ENCODE data around the gene USP24.

Gene USP24

DNA sequence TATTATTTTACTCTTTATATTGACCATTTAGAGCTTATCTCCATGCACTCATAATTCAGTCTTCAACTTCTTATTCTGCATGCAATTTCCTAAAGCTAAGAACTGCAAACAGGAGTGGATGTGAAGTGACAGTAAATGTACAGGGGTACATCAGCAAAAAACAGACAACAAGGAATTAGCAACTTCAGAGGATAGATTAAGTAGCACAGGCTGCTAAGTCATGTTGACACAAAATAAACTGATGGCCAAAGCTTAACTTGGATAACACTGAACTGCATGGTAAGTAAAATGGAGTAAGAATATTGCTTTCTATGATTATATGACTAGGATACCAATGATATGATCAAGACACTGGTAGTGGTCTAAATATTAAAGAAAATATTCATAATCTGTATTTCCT lies 66.5 kb downstream of the USP24 start:
- Histone ChIP-seq H3K9me3 (ENCODE audit: control insufficient read depth, low read length) (no peaks in the 10 kb centered on the region), H3K27me3 (replicated peaks; ENCODE audit: control insufficient read depth, insufficient read depth, low read length, poor library complexity, severe bottlenecking) (no peaks in the 10 kb centered on the region), H3K4me3 (ENCODE audit: insufficient read depth, low read depth, low read length, poor library complexity, severe bottlenecking) (no peak overlapping the region), H3K4me1 (ENCODE audit: control insufficient read depth, insufficient read depth, low read length, poor library complexity, severe bottlenecking) (peaks cover 14% of the 10 kb centered on the region), H3K36me3 (ENCODE audit: control insufficient read depth, insufficient read depth, low read length) (peaks cover 44% of the 10 kb centered on the region), H3K27ac (ENCODE audit: insufficient read depth, low read length, poor library complexity, severe bottlenecking) (no peak overlapping the region)
- DNase-seq = no peak

DNA sequence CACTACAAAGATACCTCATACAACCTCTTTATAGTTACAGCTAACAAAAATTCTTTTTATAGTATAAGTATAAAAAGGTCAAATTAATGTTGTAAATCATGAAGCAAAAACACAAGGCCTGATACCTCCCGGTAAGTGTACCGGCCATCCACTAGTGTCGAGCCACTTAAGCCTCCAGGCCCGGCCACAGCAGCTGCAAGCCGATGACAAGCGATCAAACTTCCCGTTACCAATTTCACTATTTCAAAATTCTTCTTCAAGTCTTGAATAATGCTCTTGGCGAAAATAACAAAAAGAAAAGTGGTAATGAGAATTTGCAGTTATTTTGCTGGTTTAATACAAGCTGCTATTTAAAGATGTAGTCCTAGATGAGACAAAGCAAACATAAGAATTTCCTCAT lies 67.6 kb downstream of the USP24 start:
- no peaks in the 10 kb centered on the region for H3K27me3 ChIP-seq (replicated peaks; ENCODE audit: control insufficient read depth, insufficient read depth, low read length, poor library complexity, severe bottlenecking)
- no peak for DNase-seq
- H3K9me3 ChIP-seq (ENCODE audit: control insufficient read depth, low read length) = no peaks in the 10 kb centered on the region
- no peak overlapping the region for H3K27ac ChIP-seq (ENCODE audit: insufficient read depth, low read length, poor library complexity, severe bottlenecking)
- H3K4me3 ChIP-seq (ENCODE audit: insufficient read depth, low read depth, low read length, poor library complexity, severe bottlenecking) = no peak overlapping the region
- peaks cover 14% of the 10 kb centered on the region for H3K4me1 ChIP-seq (ENCODE audit: control insufficient read depth, insufficient read depth, low read length, poor library complexity, severe bottlenecking)
- peaks cover 48% of the 10 kb centered on the region for H3K36me3 ChIP-seq (ENCODE audit: control insufficient read depth, insufficient read depth, low read length)

GRCh38 chr1:55146781-55147180 lies 68.4 kb downstream of the USP24 start:
- Histone ChIP-seq H3K27ac (ENCODE audit: insufficient read depth, low read length, poor library complexity, severe bottlenecking) (no peak overlapping the region), H3K27me3 (replicated peaks; ENCODE audit: control insufficient read depth, insufficient read depth, low read length, poor library complexity, severe bottlenecking) (no peaks in the 10 kb centered on the region), H3K4me3 (ENCODE audit: insufficient read depth, low read depth, low read length, poor library complexity, severe bottlenecking) (no peak overlapping the region), H3K4me1 (ENCODE audit: control insufficient read depth, insufficient read depth, low read length, poor library complexity, severe bottlenecking) (peaks cover 7% of the 10 kb centered on the region), H3K9me3 (ENCODE audit: control insufficient read depth, low read length) (no peaks in the 10 kb centered on the region), H3K36me3 (ENCODE audit: control insufficient read depth, insufficient read depth, low read length) (peaks cover 54% of the 10 kb centered on the region)
- DNase-seq = no peak

- Histone ChIP-seq H3K27ac (ENCODE audit: insufficient read depth, low read length, poor library complexity, severe bottlenecking) (no peak overlapping the region), H3K36me3 (ENCODE audit: control insufficient read depth, insufficient read depth, low read length) (peaks cover 66% of the 10 kb centered on the region), H3K9me3 (ENCODE audit: control insufficient read depth, low read length) (no peaks in the 10 kb centered on the region), H3K27me3 (replicated peaks; ENCODE audit: control insufficient read depth, insufficient read depth, low read length, poor library complexity, severe bottlenecking) (no peaks in the 10 kb centered on the region), H3K4me3 (ENCODE audit: insufficient read depth, low read depth, low read length, poor library complexity, severe bottlenecking) (no peak overlapping the region), H3K4me1 (ENCODE audit: control insufficient read depth, insufficient read depth, low read length, poor library complexity, severe bottlenecking) (no peaks in the 10 kb centered on the region)
- DNase-seq = no peak
Measured at GRCh38 chr1:55144886-55145285, 70.3 kb downstream of the USP24 start.

DNA sequence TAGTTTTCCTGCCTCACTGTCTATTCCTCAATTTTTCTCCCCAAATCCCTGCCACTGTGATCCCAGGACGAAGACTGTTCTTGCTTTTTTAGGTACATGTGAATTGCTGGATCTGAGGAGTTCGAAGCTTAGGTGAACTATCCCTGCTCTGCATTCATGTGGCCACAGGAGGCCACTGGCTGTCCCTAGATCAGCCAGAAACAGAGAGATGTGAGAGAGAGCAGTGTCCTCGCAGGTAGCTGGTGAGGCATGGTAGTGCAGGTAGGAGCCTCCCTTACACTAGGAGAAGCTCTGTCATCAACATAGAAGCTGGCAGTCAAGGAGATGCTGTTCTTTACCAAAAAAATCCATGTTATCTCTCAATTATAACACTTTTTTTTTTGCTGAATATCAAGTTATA lies 71.5 kb downstream of the USP24 start:
- no peak for DNase-seq
- H3K36me3 ChIP-seq (ENCODE audit: control insufficient read depth, insufficient read depth, low read length) = peaks cover 72% of the 10 kb centered on the region

GRCh38 chr1:55141295-55141893 lies 73.8 kb downstream of the USP24 start:
- no peaks in the 10 kb centered on the region for H3K4me1 ChIP-seq (ENCODE audit: control insufficient read depth, insufficient read depth, low read length, poor library complexity, severe bottlenecking)
- no peak overlapping the region for H3K4me3 ChIP-seq (ENCODE audit: insufficient read depth, low read depth, low read length, poor library complexity, severe bottlenecking)
- H3K27ac ChIP-seq (ENCODE audit: insufficient read depth, low read length, poor library complexity, severe bottlenecking) = peak overlapping the region; percentile 11
- DNase-seq = no peak
- no peaks in the 10 kb centered on the region for H3K9me3 ChIP-seq (ENCODE audit: control insufficient read depth, low read length)
- H3K27me3 ChIP-seq (replicated peaks; ENCODE audit: control insufficient read depth, insufficient read depth, low read length, poor library complexity, severe bottlenecking) = no peaks in the 10 kb centered on the region
- peaks cover 81% of the 10 kb centered on the region for H3K36me3 ChIP-seq (ENCODE audit: control insufficient read depth, insufficient read depth, low read length)

More for the DNA sequence above, 71.5 kb downstream of the USP24 start:
- H3K4me3 ChIP-seq (ENCODE audit: insufficient read depth, low read depth, low read length, poor library complexity, severe bottlenecking) = no peak overlapping the region
- no peaks in the 10 kb centered on the region for H3K9me3 ChIP-seq (ENCODE audit: control insufficient read depth, low read length)
- H3K27me3 ChIP-seq (replicated peaks; ENCODE audit: control insufficient read depth, insufficient read depth, low read length, poor library complexity, severe bottlenecking) = no peaks in the 10 kb centered on the region
- H3K27ac ChIP-seq (ENCODE audit: insufficient read depth, low read length, poor library complexity, severe bottlenecking) = no peak overlapping the region
- H3K4me1 ChIP-seq (ENCODE audit: control insufficient read depth, insufficient read depth, low read length, poor library complexity, severe bottlenecking) = no peaks in the 10 kb centered on the region

DNA sequence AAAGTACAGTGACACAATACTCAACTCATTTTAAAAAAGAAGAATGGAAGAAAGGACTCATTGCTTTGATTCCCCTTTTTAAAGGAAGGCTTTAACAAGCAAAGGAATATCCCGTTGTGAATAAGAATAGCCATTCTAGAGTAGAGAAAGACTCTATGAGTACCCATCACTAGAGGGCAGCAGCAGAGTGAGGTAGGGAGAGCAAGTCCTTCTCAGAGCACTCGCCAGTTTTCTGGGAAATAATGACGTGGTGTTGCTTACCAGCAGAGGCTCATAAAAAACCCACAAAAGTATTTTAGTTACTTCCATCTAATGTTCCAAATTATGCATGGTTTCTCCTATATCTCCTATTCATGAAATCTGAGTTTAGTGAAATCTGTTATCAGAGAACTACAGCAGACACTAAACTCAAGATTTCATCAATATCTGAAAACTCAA lies 74.6 kb downstream of the USP24 start:
- Histone ChIP-seq H3K27ac (ENCODE audit: insufficient read depth, low read length, poor library complexity, severe bottlenecking) (no peak overlapping the region), H3K27me3 (replicated peaks; ENCODE audit: control insufficient read depth, insufficient read depth, low read length, poor library complexity, severe bottlenecking) (no peaks in the 10 kb centered on the region), H3K36me3 (ENCODE audit: control insufficient read depth, insufficient read depth, low read length) (peaks cover 82% of the 10 kb centered on the region), H3K9me3 (ENCODE audit: control insufficient read depth, low read length) (no peaks in the 10 kb centered on the region), H3K4me3 (ENCODE audit: insufficient read depth, low read depth, low read length, poor library complexity, severe bottlenecking) (no peak overlapping the region), H3K4me1 (ENCODE audit: control insufficient read depth, insufficient read depth, low read length, poor library complexity, severe bottlenecking) (no peaks in the 10 kb centered on the region)
- peak; percentile 5 to 58 (median 30) for DNase-seq

GRCh38 chr1:55140137-55140536 lies 75.0 kb downstream of the USP24 start:
- DNase-seq = no peak
- Histone ChIP-seq H3K9me3 (ENCODE audit: control insufficient read depth, low read length) (no peaks in the 10 kb centered on the region), H3K27ac (ENCODE audit: insufficient read depth, low read length, poor library complexity, severe bottlenecking) (no peak overlapping the region), H3K36me3 (ENCODE audit: control insufficient read depth, insufficient read depth, low read length) (peaks cover 82% of the 10 kb centered on the region), H3K27me3 (replicated peaks; ENCODE audit: control insufficient read depth, insufficient read depth, low read length, poor library complexity, severe bottlenecking) (no peaks in the 10 kb centered on the region), H3K4me1 (ENCODE audit: control insufficient read depth, insufficient read depth, low read length, poor library complexity, severe bottlenecking) (no peaks in the 10 kb centered on the region), H3K4me3 (ENCODE audit: insufficient read depth, low read depth, low read length, poor library complexity, severe bottlenecking) (no peak overlapping the region)

DNA sequence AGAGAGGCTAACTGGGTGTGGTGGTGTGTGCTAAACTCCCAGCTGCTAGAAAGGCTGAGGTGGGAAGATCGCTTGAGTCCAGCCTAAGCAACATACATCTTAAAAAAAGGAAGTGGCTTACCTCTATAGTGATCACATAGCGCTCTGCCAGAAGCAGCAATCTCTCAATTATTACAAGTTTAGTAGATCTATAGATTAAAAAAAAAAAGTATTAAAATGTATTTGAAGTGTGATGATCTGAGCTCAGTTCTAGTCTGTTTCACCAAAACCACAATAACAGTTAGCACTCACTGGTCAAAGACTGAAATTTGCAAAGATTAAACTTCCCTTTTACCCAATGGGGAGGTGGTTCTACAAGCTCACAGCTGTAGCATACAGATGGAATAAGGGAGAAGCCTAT lies 76.3 kb downstream of the USP24 start:
- no peak for DNase-seq
- no peaks in the 10 kb centered on the region for H3K9me3 ChIP-seq (ENCODE audit: control insufficient read depth, low read length)
- no peak overlapping the region for H3K4me3 ChIP-seq (ENCODE audit: insufficient read depth, low read depth, low read length, poor library complexity, severe bottlenecking)
- no peak overlapping the region for H3K27ac ChIP-seq (ENCODE audit: insufficient read depth, low read length, poor library complexity, severe bottlenecking)
- H3K27me3 ChIP-seq (replicated peaks; ENCODE audit: control insufficient read depth, insufficient read depth, low read length, poor library complexity, severe bottlenecking) = no peaks in the 10 kb centered on the region
- H3K36me3 ChIP-seq (ENCODE audit: control insufficient read depth, insufficient read depth, low read length) = peaks cover 81% of the 10 kb centered on the region
- H3K4me1 ChIP-seq (ENCODE audit: control insufficient read depth, insufficient read depth, low read length, poor library complexity, severe bottlenecking) = no peaks in the 10 kb centered on the region

DNA sequence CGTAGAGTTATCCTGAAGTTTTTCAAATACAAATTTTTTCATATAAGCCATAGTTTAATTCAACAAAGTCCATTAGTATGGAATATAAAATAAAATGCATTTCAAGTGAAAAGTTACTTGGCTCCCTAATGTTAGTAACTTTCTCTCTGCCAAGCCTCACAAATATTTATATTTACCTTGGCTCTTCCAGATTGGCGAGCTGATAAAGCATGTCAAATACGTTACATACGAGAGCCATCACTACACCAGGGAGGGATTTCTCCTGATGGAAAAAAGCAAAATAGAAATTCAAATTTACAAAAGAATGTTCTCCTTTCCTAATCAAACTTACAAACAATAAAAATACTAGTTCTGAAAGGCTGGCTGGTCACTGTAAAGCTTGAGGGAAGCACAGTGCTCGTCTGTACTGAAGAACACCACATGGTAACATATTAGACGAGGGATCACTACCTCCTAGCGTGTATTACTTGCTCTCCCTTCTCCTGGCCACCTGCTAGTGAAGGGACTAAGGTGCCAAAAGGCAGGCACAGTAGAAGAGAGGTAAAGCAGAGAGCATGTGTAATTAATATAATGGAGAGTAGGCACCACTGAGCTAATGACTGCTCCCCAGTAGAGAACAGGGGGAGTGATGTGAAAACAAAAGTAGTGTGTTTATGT lies 80.9 kb downstream of the USP24 start:
- Histone ChIP-seq H3K27ac (ENCODE audit: insufficient read depth, low read length, poor library complexity, severe bottlenecking) (no peak overlapping the region), H3K4me1 (ENCODE audit: control insufficient read depth, insufficient read depth, low read length, poor library complexity, severe bottlenecking) (no peaks in the 10 kb centered on the region), H3K36me3 (ENCODE audit: control insufficient read depth, insufficient read depth, low read length) (peaks cover 90% of the 10 kb centered on the region), H3K4me3 (ENCODE audit: insufficient read depth, low read depth, low read length, poor library complexity, severe bottlenecking) (no peak overlapping the region), H3K27me3 (replicated peaks; ENCODE audit: control insufficient read depth, insufficient read depth, low read length, poor library complexity, severe bottlenecking) (no peaks in the 10 kb centered on the region), H3K9me3 (ENCODE audit: control insufficient read depth, low read length) (no peaks in the 10 kb centered on the region)
- DNase-seq = no peak
